BE2C (cell line): Measurements from ENCODE around the gene SOHLH1.

Experiments
- DNase-seq: peaks from one replicate; pipeline ENCODE4 v3.0.0-alpha.2; 2020
- H3K27me3 ChIP-seq: fragments of 250-450 bp; sonication (Bioruptor Pico); 2 replicates; pipeline ENCODE4 v1.5.1; 2020; ENCODE audit warnings: mild to moderate bottlenecking
- H3K36me3 ChIP-seq: fragments of 250-450 bp; sonication (Bioruptor Pico); 2 replicates; pipeline ENCODE4 v1.5.1; 2020; ENCODE audit warnings: mild to moderate bottlenecking
- H3K4me1 ChIP-seq: fragments of 250-450 bp; sonication (Bioruptor Pico); 2 replicates; pipeline ENCODE4 v1.5.1; 2020
- H3K4me3 ChIP-seq: 2 replicates; pipeline ENCODE4 v1.5.1; 2011; ENCODE audit warnings: low read depth, low read length
- H3K9me3 ChIP-seq: fragments of 250-450 bp; sonication (Bioruptor Pico); 2 replicates; pipeline ENCODE4 v1.5.1; 2020
- CTCF ChIP-seq: IDR thresholded peaks from 2 replicates; pipeline ENCODE4 v1.5.1; 2012; ENCODE audit warnings: mild to moderate bottlenecking, low read depth, low read length

SOHLH1 gene

GRCh38 chr9:135697226-135697625 is 2.1 kb downstream of the SOHLH1 start:
- no peaks in the 10 kb centered on the region for H3K9me3 ChIP-seq
- DNase-seq: no peak
- no peak overlapping the region for H3K4me3 ChIP-seq
- no peaks in the 10 kb centered on the region for H3K36me3 ChIP-seq
- no peaks in the 10 kb centered on the region for H3K27me3 ChIP-seq
- H3K4me1 ChIP-seq: no peaks in the 10 kb centered on the region
- no peak for TF ChIP-seq CTCF

- no peak for TF ChIP-seq CTCF
- no peaks in the 10 kb centered on the region for H3K4me1 ChIP-seq
- H3K36me3 ChIP-seq: no peaks in the 10 kb centered on the region
- DNase-seq: no peak
- H3K27me3 ChIP-seq: no peaks in the 10 kb centered on the region
- no peak overlapping the region for H3K4me3 ChIP-seq
- no peaks in the 10 kb centered on the region for H3K9me3 ChIP-seq
Observed at GRCh38 chr9:135696446-135696845, 2.8 kb downstream of the SOHLH1 start.

- H3K36me3 ChIP-seq: no peaks in the 10 kb centered on the region
- H3K27me3 ChIP-seq: no peaks in the 10 kb centered on the region
- DNase-seq: no peak
- no peaks in the 10 kb centered on the region for H3K9me3 ChIP-seq
- H3K4me3 ChIP-seq: no peak overlapping the region
- no peaks in the 10 kb centered on the region for H3K4me1 ChIP-seq
- TF ChIP-seq CTCF: no peak
Observed at GRCh38 chr9:135695642-135696041, 3.6 kb downstream of the SOHLH1 start.

GRCh38 chr9:135695036-135695435 is 4.2 kb downstream of the SOHLH1 start:
- Histone ChIP-seq H3K9me3 (no peaks in the 10 kb centered on the region), H3K27me3 (no peaks in the 10 kb centered on the region), H3K4me1 (no peaks in the 10 kb centered on the region), H3K4me3 (no peak overlapping the region), H3K36me3 (no peaks in the 10 kb centered on the region)
- no peak for DNase-seq
- TF ChIP-seq CTCF: no peak

GRCh38 chr9:135694414-135694813 is 4.9 kb downstream of the SOHLH1 start:
- Histone ChIP-seq H3K9me3 (no peaks in the 10 kb centered on the region), H3K4me3 (no peak overlapping the region), H3K27me3 (no peaks in the 10 kb centered on the region), H3K4me1 (no peaks in the 10 kb centered on the region), H3K36me3 (no peaks in the 10 kb centered on the region)
- TF ChIP-seq CTCF: no peak
- no peak for DNase-seq

- H3K4me3 ChIP-seq: no peak overlapping the region
- H3K4me1 ChIP-seq: no peaks in the 10 kb centered on the region
- H3K9me3 ChIP-seq: no peaks in the 10 kb centered on the region
- TF ChIP-seq CTCF: no peak
- H3K36me3 ChIP-seq: no peaks in the 10 kb centered on the region
- no peak for DNase-seq
- H3K27me3 ChIP-seq: no peaks in the 10 kb centered on the region
Observed at GRCh38 chr9:135693771-135694170, 5.5 kb downstream of the SOHLH1 start.
